Stomach (tissue), 9 donors: Measurements from ENCODE around the gene ADAM12. TPM values are rescaled to one million over a fixed set of nuclear protein-coding genes. Genes with fewer than 3 reads are reported as not detected.

Experiments
- DNase-seq, 2 donors: peaks; one replicate each; pipeline versions ENCODE4 v3.0.0 to v3.0.0-alpha.2; 2013 to 2019
- H3K27ac ChIP-seq, 5 donors: fragments of 200-600 bp in 4 of 5; sonication (generic) in 4 of 5; one replicate each; pipeline ENCODE4 v1.5.1; 2013 to 2019; ENCODE audit warnings: mild to moderate bottlenecking in 1 of 5, moderate library complexity in 1 of 5
- H3K27me3 ChIP-seq, 3 donors: fragments of 200-600 bp; sonication (generic); one replicate each; pipeline ENCODE4 v1.5.1; 2017 to 2019; ENCODE audit warnings: mixed run types in 1 of 3
- H3K36me3 ChIP-seq, 4 donors: fragments of 200-600 bp; sonication (generic); 1 replicate in 3 of 4; 2 replicates in 1 of 4; pipeline ENCODE4 v1.5.1; 2016 to 2019
- H3K4me1 ChIP-seq, 4 donors: fragments of 200-600 bp; sonication (generic); one replicate each; pipeline ENCODE4 v1.5.1; 2016 to 2019
- H3K4me3 ChIP-seq, 4 donors: fragments of 200-600 bp; sonication (generic) in 3 of 4; one replicate each; pipeline ENCODE4 v1.5.1; 2016 to 2019; ENCODE audit warnings: mild to moderate bottlenecking in 1 of 4
- H3K9me3 ChIP-seq, 4 donors: fragments of 200-600 bp; sonication (generic); one replicate each; pipeline ENCODE4 v1.5.1; 2016 to 2019
- EP300 ChIP-seq: sonication (generic); formaldehyde crosslinking; IDR thresholded peaks from one replicate; pipeline ENCODE4 v1.6.1; 2017; ENCODE audit warnings: antibody characterized with exemption
- POLR2A ChIP-seq, 4 donors: fragments of 450-650 bp; IDR thresholded peaks; one replicate each; pipeline ENCODE4 v1.6.1; 2016; ENCODE audit warnings: antibody characterized with exemption in 4 of 4, control low read depth in 2 of 4, mild to moderate bottlenecking in 1 of 4, moderate library complexity in 1 of 4
- POLR2AphosphoS5 ChIP-seq, 3 donors: sonication (generic); formaldehyde crosslinking; IDR thresholded peaks; one replicate each; pipeline ENCODE4 v1.6.1; 2016; ENCODE audit warnings: antibody characterized with exemption in 3 of 3
- WGBS, 5 donors: extraction: QIAGEN DNeasy Blood & Tissue Kit in 3 of 5; methylation state at CpG; one replicate each; pipeline versions ENCODE4 v1.1.5 to v1.1.7; 2013 to 2018; 5-methylcytosine and 5-hydroxymethylcytosine counted together
- intact Hi-C: fragments of 100-400 bp; cut with DNase I; formaldehyde crosslinking; loops from one replicate; pipeline ENCODE4 v1.15.1; 2023; ENCODE audit warnings: low total_unique reads
- polyA plus RNA-seq, 3 donors: library from polyadenylated mRNA; stranded (reverse); fragments of 200-250 nt; gene quantifications; one replicate each; pipeline ENCODE4 v1.2.3, GENCODE V29; 2013
- total RNA-seq, 5 donors: library from RNA; depleted of rRNA; stranded (reverse); fragments of >200 nt; gene quantifications; one replicate each; pipeline versions ENCODE4 v1.1.0 to v1.2.3, GENCODE V29; 2014 to 2016
- TF ChIP-seq, protein P1 (sequence below), 7 experiments: fragments of 450-650 bp in 4 of 7; fragments of 200-600 bp in 3 of 7; sonication (generic) in 3 of 7; IDR thresholded peaks; one replicate each; pipeline ENCODE4 v1.5.1; 2016 to 2019; ENCODE audit warnings: antibody characterized with exemption in 7 of 7, control low read depth in 2 of 7, mild to moderate bottlenecking in 1 of 7
- donor health status: healthy with polysubstance abuse.
- donor health status: Bipolar disorder and iron deficiency.
- donor health status: healthy.

ADAM12 gene
- total and polyA plus RNA-seq, 8 donors: 0.03 to 6.4 (median 0.50) TPM; not detected in 3

DNA sequence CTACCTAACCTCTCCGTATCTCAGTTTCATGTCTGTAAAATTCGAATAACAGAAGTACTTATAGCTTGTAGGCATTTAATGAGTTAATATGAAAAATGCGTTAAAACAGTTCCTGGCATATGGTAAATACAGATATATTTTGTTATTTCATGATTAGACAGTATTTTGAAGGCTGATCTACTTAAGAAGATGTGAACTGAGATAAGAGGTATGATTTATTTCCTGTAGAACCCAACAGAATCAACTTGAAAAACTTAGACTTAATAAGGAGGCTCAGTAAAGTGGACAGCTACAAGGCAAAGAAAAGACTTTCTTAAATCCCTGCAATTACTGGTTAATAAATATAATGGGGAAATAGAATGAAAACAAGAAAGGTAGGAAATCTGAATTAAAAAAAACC is 388.6 kb downstream of the ADAM12 start:
- intact Hi-C loops: no loop called here
- 70 to 83% (median 77%) methylated on average over 3 of the region's 3 CpGs for WGBS, 5 donors
- TF ChIP-seq POLR2A (IDR thresholded peaks at IDR 0.05) (no peak), EP300 (no peak), POLR2AphosphoS5 (IDR thresholded peaks at IDR 0.05) (no peak)
- TF ChIP-seq, protein P1, sequence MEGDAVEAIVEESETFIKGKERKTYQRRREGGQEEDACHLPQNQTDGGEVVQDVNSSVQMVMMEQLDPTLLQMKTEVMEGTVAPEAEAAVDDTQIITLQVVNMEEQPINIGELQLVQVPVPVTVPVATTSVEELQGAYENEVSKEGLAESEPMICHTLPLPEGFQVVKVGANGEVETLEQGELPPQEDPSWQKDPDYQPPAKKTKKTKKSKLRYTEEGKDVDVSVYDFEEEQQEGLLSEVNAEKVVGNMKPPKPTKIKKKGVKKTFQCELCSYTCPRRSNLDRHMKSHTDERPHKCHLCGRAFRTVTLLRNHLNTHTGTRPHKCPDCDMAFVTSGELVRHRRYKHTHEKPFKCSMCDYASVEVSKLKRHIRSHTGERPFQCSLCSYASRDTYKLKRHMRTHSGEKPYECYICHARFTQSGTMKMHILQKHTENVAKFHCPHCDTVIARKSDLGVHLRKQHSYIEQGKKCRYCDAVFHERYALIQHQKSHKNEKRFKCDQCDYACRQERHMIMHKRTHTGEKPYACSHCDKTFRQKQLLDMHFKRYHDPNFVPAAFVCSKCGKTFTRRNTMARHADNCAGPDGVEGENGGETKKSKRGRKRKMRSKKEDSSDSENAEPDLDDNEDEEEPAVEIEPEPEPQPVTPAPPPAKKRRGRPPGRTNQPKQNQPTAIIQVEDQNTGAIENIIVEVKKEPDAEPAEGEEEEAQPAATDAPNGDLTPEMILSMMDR (IDR thresholded peaks at IDR 0.05): no peak
- Histone ChIP-seq H3K9me3 (no peaks in the 10 kb centered on the region), H3K4me3 (no peak overlapping the region), H3K36me3 (peaks cover 0 to 10% (median 0%) of the 10 kb centered on the region in 4 donors), H3K27me3 (no peaks in the 10 kb centered on the region), H3K4me1 (no peaks in the 10 kb centered on the region), H3K27ac (no peak overlapping the region)
- DNase-seq: no peak

DNA sequence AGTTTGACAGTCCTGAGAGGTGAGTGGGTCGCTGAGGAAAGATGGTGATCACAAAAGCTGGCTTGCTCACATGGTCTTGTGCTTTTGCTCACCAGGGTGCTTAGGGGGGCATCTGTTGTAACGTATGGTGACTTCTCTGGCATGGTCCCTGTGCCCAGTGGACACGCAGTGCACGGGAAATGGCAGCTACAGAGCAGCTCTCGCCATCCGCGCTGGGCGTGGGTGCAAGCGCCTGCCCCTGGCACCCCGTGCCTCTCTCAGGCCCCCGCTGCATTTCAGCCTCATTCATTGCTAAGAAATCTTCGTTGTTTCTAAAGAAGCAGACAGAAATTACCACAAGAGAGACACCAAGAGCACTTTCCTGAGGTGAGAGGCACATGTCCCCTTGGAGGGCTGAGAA is 390.7 kb downstream of the ADAM12 start:
- H3K27me3 ChIP-seq: no peaks in the 10 kb centered on the region
- H3K4me3 ChIP-seq: no peak overlapping the region
- peaks cover 0 to 7% (median 0%) of the 10 kb centered on the region in 4 donors for H3K36me3 ChIP-seq
- H3K9me3 ChIP-seq: no peaks in the 10 kb centered on the region
- TF ChIP-seq, protein P1 (IDR thresholded peaks at IDR 0.05): no peak
- TF ChIP-seq EP300 (no peak), POLR2A (IDR thresholded peaks at IDR 0.05) (no peak), POLR2AphosphoS5 (IDR thresholded peaks at IDR 0.05) (no peak)
- DNase-seq: no peak
- H3K27ac ChIP-seq: no peak overlapping the region
- no peaks in the 10 kb centered on the region for H3K4me1 ChIP-seq
- 94 to 96% (median 94%) methylated on average over 7 to 12 of the region's 12 CpGs for WGBS, 5 donors
- intact Hi-C loops: no loop called here

DNA sequence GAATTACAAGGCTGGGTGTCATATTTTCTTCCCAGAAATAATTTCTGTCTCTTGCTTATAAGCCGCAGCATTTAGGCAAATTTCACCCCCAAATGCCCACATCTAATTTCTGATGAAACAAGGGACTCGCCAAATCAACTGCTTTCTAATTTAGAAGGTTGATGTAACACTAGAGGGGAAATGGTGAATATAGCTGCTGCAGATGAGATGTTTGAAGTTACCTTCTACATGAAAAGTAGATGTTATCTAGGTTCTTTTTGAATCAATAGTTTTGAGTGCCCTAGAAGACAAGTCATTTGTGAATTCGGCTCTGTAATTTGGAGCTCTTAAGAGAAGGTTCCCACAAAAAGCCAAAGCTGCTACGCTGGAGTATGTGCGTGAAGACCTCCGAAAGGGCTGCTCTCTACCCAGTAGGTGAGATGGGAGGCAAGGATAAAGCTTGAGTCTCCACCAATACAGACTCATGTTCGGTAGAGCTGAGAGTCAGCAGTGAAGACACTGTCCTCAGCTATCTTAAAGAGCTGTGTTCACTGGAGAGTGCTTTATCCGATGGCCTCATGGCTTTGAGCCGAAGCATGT is 392.5 kb downstream of the ADAM12 start:
- intact Hi-C loops: no loop called here
- Histone ChIP-seq H3K36me3 (peaks cover 0 to 7% (median 0%) of the 10 kb centered on the region in 4 donors), H3K27me3 (no peaks in the 10 kb centered on the region), H3K9me3 (no peaks in the 10 kb centered on the region), H3K4me1 (no peaks in the 10 kb centered on the region), H3K4me3 (no peak overlapping the region), H3K27ac (no peak overlapping the region)
- TF ChIP-seq POLR2A (IDR thresholded peaks at IDR 0.05) (no peak), POLR2AphosphoS5 (IDR thresholded peaks at IDR 0.05) (no peak), EP300 (no peak)
- TF ChIP-seq, protein P1 (IDR thresholded peaks at IDR 0.05): no peak
- no peak for DNase-seq
- 93 to 95% (median 93%) methylated on average over 9 of the region's 9 CpGs for WGBS, 5 donors

DNA sequence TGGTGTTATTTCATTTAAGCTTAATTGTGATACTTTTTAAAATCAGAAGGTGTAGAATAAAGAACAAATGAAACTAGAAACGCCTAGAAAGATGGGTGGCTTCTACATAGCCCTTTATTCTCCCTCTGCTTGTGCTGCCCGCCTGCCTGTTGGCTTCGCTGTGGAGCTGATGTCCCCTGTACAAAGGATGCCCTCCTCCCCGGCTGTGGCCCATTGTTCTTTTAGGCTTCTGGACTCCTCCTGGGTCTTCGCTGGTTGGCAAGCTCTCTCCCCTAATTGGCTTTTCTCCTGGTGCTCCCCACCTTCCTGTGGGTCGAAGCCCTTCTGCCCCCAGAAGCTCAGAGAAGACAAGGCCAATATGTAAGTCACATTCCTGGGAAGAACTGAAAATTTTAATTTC is 393.7 kb downstream of the ADAM12 start:
- no peak for DNase-seq
- Histone ChIP-seq H3K36me3 (peaks cover 0 to 11% (median 0%) of the 10 kb centered on the region in 4 donors), H3K27me3 (no peaks in the 10 kb centered on the region), H3K27ac (no peak overlapping the region), H3K9me3 (no peaks in the 10 kb centered on the region), H3K4me1 (no peaks in the 10 kb centered on the region), H3K4me3 (no peak overlapping the region)
- TF ChIP-seq EP300 (no peak), POLR2AphosphoS5 (IDR thresholded peaks at IDR 0.05) (no peak), POLR2A (IDR thresholded peaks at IDR 0.05) (no peak)
- TF ChIP-seq, protein P1 (IDR thresholded peaks at IDR 0.05): no peak
- WGBS, 5 donors: 85 to 94% (median 92%) methylated on average over 6 of the region's 6 CpGs
- intact Hi-C loops: no loop called here
